Purkinje cell (primary cell): ENCODE data around the gene DND1. TPM values are rescaled to one million over a fixed set of nuclear protein-coding genes. Genes with fewer than 3 reads are reported as not detected.

Source experiments
- polyA plus RNA-seq: library from polyadenylated mRNA; unstranded; fragments of >200 nt; fragmentation: Nextera tagmentation; gene quantifications from 2 replicates; pipeline ENCODE4 v1.2.1, GENCODE V29; 2014

Gene DND1
- not detected in 2 replicates for polyA plus RNA-seq

GRCh38 chr5:140673187-140673976, at the start of gene DND1:
TSS of gene DND1 (minus strand) at chr5:140673576. CDS start at chr5:140673542, 34 bp downstream.

DNA sequence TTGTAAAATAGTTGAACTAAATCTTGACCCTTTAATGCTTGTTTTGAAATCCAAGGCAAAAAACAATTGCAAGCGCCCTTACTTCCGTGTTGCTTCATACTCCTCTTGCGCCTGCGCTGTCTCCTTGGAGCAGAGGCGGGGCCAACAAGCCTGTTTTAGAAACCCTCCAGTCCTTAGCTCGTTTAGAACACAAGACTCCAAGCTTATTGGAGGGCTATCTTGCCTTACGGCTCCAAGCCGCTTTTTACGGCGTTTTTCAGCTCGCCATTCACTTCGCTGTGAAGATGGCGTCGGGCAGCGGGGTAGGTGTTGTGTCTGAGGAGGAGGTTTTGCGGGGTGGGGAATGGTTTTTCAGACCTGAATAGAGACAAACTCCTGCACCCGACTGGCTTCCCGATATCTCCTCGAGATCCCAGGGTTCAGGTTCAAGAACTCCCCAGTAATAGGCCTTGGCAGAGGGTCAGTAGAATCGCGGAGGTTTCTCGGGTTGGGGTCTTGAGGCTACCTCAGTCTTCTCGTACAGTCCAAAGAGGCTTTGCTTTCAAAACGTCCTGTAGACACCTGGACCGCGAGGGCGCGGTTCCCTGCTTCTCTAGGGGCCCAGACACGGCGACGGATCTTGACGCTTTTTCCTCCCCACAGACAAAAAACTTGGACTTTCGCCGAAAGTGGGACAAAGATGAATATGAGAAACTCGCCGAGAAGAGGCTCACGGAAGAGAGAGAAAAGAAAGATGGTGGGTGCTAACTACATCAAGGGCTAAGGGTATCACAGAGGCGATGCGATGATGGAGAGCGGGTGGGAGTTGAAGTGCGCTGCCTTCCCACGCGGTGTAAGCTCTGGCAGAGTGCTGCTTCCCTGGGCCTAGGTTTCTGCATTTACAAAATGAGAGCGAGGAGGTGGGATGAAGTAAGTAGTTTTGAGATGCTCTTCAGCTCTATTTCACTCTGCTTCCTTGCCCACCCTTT, 27.1 kb upstream of the DND1 start, which contains the start of gene ZMAT2:
Gene ZMAT2, plus strand, starts transcription at position 271 of the 968 bp plus-strand sequence. Its CDS starts 14 bp downstream, at position 285.

DNA sequence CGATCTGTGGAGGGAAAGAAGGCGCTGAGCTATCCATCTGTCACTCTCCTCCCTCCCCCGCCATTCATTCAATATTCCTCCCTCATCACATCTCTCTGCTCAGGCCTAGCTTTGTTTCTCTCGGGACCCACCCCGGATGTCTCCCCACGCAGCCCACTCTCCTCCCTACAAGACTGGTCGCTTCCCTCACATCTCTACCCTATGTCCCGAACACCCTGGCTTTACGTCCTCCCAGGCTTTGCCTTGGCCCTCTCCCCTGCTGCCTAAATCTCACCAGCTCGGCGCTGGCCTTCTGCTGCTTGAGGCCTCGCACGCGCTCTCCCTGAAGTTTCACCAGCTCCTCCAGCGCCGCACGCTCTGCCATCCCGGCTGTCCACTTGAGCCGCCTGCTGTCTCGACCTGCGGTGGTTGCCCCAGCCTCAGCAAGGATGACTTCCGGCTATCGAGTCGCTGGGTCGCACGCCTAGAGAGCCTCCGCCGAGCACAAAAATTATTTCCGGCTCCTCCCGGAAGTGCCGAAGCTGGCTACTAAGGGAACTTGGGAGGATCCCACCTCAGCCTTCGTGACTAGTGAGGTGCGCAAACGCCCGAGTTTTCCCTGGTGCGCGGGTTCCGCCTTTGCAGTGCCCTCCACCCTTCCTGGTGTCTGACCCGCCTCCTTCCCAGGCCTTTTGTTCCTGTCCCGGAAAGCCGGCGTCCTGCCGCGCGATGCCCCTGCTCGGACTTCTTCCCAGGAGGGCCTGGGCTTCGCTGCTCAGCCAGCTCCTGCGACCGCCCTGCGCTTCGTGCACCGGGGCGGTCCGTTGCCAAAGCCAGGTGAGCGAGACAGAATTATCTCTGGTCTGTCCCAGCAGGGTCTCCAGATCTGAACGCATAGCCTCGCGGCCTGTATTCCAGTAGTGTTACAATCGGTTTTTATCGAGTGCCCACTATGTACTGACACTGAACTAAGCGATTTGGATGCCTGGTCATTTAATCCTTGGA, 17.9 kb upstream of the DND1 start, which contains the start of the genes HARS1 and HARS2:
Gene HARS1, minus strand, starts transcription at position 430 of the 984 bp plus-strand sequence. Its CDS starts 66 bp downstream, at position 364.
Gene HARS2, plus strand, starts transcription at position 515 of the 984 bp plus-strand sequence. Its CDS starts 194 bp downstream, at position 709.

DNA sequence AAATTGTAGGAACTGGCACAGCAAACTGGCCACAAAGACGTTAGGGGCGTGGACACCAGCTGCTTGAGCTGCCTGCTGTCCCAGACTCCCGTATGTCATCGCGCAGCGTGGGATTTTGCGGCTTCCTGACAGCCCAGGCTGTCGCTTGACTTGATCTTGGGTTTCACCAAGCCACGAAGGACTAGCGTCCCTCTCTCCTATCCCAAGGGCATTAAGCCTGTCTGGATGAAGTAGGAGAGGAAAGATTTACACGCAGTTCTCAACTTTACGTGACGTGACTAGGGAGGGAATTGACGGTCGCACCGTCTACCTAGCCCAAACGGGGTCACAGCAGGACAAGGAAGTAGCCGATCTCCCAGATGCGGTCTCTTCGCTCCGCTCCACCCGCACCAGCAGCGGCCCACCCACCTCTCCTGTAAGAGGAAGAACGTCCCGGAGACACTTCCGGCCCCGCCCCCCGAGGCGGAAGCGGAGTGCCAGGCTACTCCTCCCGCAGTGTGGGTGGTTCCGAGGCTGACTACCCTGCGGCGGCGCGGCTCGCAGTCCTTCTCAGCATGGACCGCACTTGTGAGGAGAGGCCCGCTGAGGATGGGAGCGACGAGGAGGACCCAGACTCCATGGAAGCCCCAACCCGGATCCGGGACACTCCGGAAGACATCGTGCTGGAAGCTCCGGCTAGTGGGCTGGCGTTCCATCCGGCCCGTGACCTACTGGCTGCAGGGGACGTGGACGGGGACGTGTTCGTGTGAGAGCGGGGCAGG, 8.8 kb downstream of the DND1 start, which contains the start of gene WDR55:
Gene WDR55, plus strand, starts transcription at position 546 of the 761 bp plus-strand sequence. Its CDS starts 9 bp downstream, at position 555.

GRCh38 chr5:140639148-140639981, 34.0 kb downstream of the DND1 start, which contains the start of gene TMCO6:
TSS of gene TMCO6 (plus strand) at chr5:140639451. CDS start at chr5:140639528, 77 bp downstream.

DNA sequence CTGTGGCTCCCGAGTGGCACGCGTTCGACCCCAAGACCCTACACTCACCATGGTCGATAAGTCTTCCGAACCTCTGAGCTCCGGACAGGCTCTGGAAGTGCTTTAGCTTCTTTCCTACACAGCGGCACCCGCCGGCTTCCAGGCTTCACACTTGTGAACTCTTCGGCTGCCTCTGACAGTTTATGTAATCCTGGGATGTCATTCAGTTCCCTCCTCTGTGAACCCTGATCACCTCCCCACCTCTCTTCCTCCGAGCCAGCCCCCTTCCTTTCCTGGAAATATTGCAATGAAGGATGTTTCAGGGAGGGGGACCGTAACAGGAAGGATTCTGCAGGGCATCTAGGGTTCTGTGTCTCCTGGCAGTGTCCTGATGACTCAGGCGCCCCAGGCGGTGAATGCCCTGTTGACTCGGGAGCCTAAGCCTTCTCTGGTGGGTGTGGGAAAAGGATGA, 40.3 kb downstream of the DND1 start, which contains the start of gene CD14:
Gene CD14, minus strand, starts transcription at position 155 of the 451 bp plus-strand sequence. Its CDS starts 104 bp downstream, at position 51.

Other genes with a start within 250 kb of the DND1 start
- gene EIF4EBP3, start 125.9 kb downstream of the DND1 start, polyA plus RNA-seq = 5.5 and 7.7 TPM in 2 replicates
- 50.0 and 58.4 TPM in 2 replicates for gene SRA1, start 116.1 kb downstream of the DND1 start, polyA plus RNA-seq
- gene APBB3, start 109.0 kb downstream of the DND1 start, polyA plus RNA-seq = 15.8 and 19.0 TPM in 2 replicates
- 8.9 and 9.9 TPM in 2 replicates for gene SLC35A4, start 108.7 kb downstream of the DND1 start, polyA plus RNA-seq
- 3.2 and 5.5 TPM in 2 replicates for gene CD14, start 40.4 kb downstream of the DND1 start, polyA plus RNA-seq
- 0.35 TPM in 1 of 2 replicates, not detected in the other for gene TMCO6, start 34.1 kb downstream of the DND1 start, polyA plus RNA-seq
- gene NDUFA2, start 25.9 kb downstream of the DND1 start, polyA plus RNA-seq = 580 and 589 TPM in 2 replicates
- gene IK, start 25.7 kb downstream of the DND1 start, polyA plus RNA-seq = 95.1 and 132 TPM in 2 replicates
- 5.1 and 5.7 TPM in 2 replicates for gene WDR55, start 8.7 kb downstream of the DND1 start, polyA plus RNA-seq
- 68.3 and 76.9 TPM in 2 replicates for gene HARS1, start 17.8 kb upstream of the DND1 start, polyA plus RNA-seq
- gene HARS2, start 17.9 kb upstream of the DND1 start, polyA plus RNA-seq = 9.2 and 12.1 TPM in 2 replicates
- gene ZMAT2, start 26.9 kb upstream of the DND1 start, polyA plus RNA-seq = 44.8 and 45.9 TPM in 2 replicates
- gene PCDHA1, start 112.6 kb upstream of the DND1 start, polyA plus RNA-seq = 5.3 and 10.1 TPM in 2 replicates
- gene PCDHA2, start 121.3 kb upstream of the DND1 start, polyA plus RNA-seq = not detected in 2 replicates
- 3.8 TPM in 1 of 2 replicates, not detected in the other for gene PCDHA3, start 127.5 kb upstream of the DND1 start, polyA plus RNA-seq
- 0.62 and 10.7 TPM in 2 replicates for gene PCDHA4, start 133.5 kb upstream of the DND1 start, polyA plus RNA-seq
- 1.5 and 6.3 TPM in 2 replicates for gene PCDHA5, start 148.0 kb upstream of the DND1 start, polyA plus RNA-seq
- gene PCDHA6, start 154.4 kb upstream of the DND1 start, polyA plus RNA-seq = 4.0 and 5.4 TPM in 2 replicates
- 0.39 and 0.71 TPM in 2 replicates for gene PCDHA7, start 160.7 kb upstream of the DND1 start, polyA plus RNA-seq
- gene PCDHA8, start 167.6 kb upstream of the DND1 start, polyA plus RNA-seq = 1.4 TPM in 1 of 2 replicates, not detected in the other
- 0.07 and 0.16 TPM in 2 replicates for gene PCDHA9, start 174.8 kb upstream of the DND1 start, polyA plus RNA-seq
- 13.4 and 23.1 TPM in 2 replicates for gene PCDHA10, start 182.3 kb upstream of the DND1 start, polyA plus RNA-seq
- 2.2 and 2.8 TPM in 2 replicates for gene PCDHA11, start 195.4 kb upstream of the DND1 start, polyA plus RNA-seq
- gene PCDHA12, start 201.7 kb upstream of the DND1 start, polyA plus RNA-seq = 1.1 and 1.2 TPM in 2 replicates
- 12.7 and 31.9 TPM in 2 replicates for gene PCDHA13, start 208.5 kb upstream of the DND1 start, polyA plus RNA-seq